Measurements from ENCODE around the gene TTC19. TPM values are rescaled to one million over a fixed set of nuclear protein-coding genes. Genes with fewer than 3 reads are reported as not detected.

Gene TTC19
- total RNA-seq, 4 donors from 2014 or later: 31.0 to 56.4 (median 41.8) TPM

DNA sequence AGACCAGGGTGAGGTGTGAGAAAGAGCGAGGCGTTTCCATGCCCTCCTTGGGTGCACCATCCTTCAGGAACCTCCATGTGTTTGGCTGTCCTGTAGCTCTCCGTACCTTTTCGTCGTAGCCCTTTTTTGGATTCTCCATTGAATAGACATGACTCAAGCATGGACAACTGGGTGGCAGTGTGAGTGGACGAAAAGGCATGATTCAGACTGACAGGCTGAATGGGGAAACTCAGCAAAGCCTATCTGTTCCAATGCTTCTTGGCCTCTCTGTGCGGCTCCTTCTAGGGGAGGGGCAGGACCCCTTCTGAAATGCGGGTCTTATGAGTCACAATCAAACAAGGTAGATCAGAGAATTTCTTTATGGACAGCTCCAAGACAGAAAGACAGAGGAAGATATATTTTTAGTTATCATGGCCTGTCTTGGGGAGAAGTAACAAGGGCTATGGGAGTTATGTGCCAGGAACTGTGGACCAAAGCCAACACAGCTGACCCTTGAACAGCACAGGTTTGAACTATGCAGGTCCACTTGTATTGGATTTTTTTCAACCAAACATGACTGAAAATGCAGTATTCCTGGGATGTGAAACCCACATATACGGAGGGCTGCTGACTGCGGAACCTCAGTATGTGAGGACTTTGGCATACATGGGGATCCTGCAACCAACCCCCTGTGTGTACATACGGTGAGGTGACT lies 31.8 kb upstream of the TTC19 start:
- Histone ChIP-seq H3K27me3 (no peaks in the 10 kb centered on the region), H3K4me1 (no peaks in the 10 kb centered on the region), H3K27ac (no peak overlapping the region), H3K36me3 (no peaks in the 10 kb centered on the region), H3K4me3 (no peak overlapping the region), H3K9me3 (no peaks in the 10 kb centered on the region)
- TF ChIP-seq CTCF (IDR thresholded peaks at IDR 0.05 in 4 of 5, conservative IDR thresholded peaks at IDR 0.05 in 1 of 5) (no peak), POLR2A (IDR thresholded peaks at IDR 0.05) (no peak)
- ATAC-seq: no peak
- in situ Hi-C loops (cut with MboI; ENCODE audit: low sequenced_read_pairs in 4 of 4): loop anchor here in 1 of 4 donors (25.0 kb wide), 1 partner anchor 94 kb away; no protein-coding TSS in a partner anchor
- DNase-seq: no peak
- intact Hi-C loops (cut with DNase I; ENCODE audit: low total_unique reads): no loop called here

- in situ Hi-C loops (cut with MboI; ENCODE audit: low sequenced_read_pairs in 4 of 4) (loop anchor here in 1 of 4 donors (25.0 kb wide), 1 partner anchor 93 kb away; no protein-coding TSS in a partner anchor), intact Hi-C loops (cut with DNase I; ENCODE audit: low total_unique reads) (no loop called here)
- TF ChIP-seq POLR2A (IDR thresholded peaks at IDR 0.05): no peak
- no peak for TF ChIP-seq CTCF (IDR thresholded peaks at IDR 0.05 in 4 of 5, conservative IDR thresholded peaks at IDR 0.05 in 1 of 5)
- Histone ChIP-seq H3K4me3 (no peak overlapping the region), H3K9me3 (no peaks in the 10 kb centered on the region), H3K27ac (no peak overlapping the region), H3K4me1 (no peaks in the 10 kb centered on the region), H3K36me3 (no peaks in the 10 kb centered on the region), H3K27me3 (no peaks in the 10 kb centered on the region)
- ATAC-seq: no peak
- DNase-seq: no peak
Measured at GRCh38 chr17:15969463-15969862, 30.2 kb upstream of the TTC19 start.

GRCh38 chr17:15970500-15970899 lies 29.1 kb upstream of the TTC19 start:
- in situ Hi-C loops (cut with MboI; ENCODE audit: low sequenced_read_pairs in 4 of 4) (loop anchor here in 1 of 4 donors (25.0 kb wide), 1 partner anchor 92 kb away; no protein-coding TSS in a partner anchor), intact Hi-C loops (cut with DNase I; ENCODE audit: low total_unique reads) (no loop called here)
- Histone ChIP-seq H3K36me3 (peaks cover 0 to 8% of the 10 kb centered on the region in 2 donors), H3K27ac (no peak overlapping the region), H3K27me3 (no peaks in the 10 kb centered on the region), H3K4me1 (no peaks in the 10 kb centered on the region), H3K4me3 (no peak overlapping the region), H3K9me3 (no peaks in the 10 kb centered on the region)
- no peak for ATAC-seq
- TF ChIP-seq CTCF (IDR thresholded peaks at IDR 0.05 in 4 of 5, conservative IDR thresholded peaks at IDR 0.05 in 1 of 5) (no peak), POLR2A (IDR thresholded peaks at IDR 0.05) (no peak)
- DNase-seq: no peak

DNA sequence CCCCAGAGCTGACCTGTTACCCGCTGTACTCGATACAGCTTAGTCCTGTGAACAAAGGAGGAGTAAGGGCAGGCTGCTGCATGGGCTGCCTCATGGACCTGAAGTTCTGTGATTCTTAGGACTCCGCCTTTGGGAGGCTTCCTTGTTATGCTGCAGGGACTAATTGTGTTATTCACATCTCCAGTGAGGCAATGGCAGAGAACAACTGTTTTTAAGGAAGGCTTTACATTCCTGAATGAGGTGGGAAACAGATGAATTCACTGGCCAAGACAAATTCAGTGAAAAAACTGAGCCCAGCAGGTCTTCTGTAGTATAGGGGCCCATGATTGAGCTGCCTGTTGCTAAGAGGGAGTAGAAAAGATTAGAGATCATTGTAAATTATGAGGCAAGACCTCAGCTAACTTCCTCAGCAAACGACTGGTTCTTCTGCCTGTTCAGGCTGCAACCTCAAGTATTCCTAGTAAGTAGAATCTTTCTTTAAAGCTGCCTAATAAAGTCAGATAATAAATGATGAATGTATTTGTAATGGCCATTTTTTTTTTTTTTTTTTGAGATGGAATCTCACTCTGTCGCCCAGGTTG lies 28.4 kb upstream of the TTC19 start:
- H3K36me3 ChIP-seq: peaks cover 0 to 9% of the 10 kb centered on the region in 2 donors
- DNase-seq (no peak), ATAC-seq (no peak)
- H3K9me3 ChIP-seq: no peaks in the 10 kb centered on the region
- in situ Hi-C loops (cut with MboI; ENCODE audit: low sequenced_read_pairs in 4 of 4) (loop anchor here in 1 of 4 donors (25.0 kb wide), 1 partner anchor 91 kb away; no protein-coding TSS in a partner anchor), intact Hi-C loops (cut with DNase I; ENCODE audit: low total_unique reads) (no loop called here)
- no peak for TF ChIP-seq POLR2A (IDR thresholded peaks at IDR 0.05)
- no peak for TF ChIP-seq CTCF (IDR thresholded peaks at IDR 0.05 in 4 of 5, conservative IDR thresholded peaks at IDR 0.05 in 1 of 5)
- no peak overlapping the region for H3K27ac ChIP-seq
- no peak overlapping the region for H3K4me3 ChIP-seq
- no peaks in the 10 kb centered on the region for H3K4me1 ChIP-seq
- H3K27me3 ChIP-seq: no peaks in the 10 kb centered on the region

All from gastrocnemius medialis (tissue), 4 donors.